Measurements from ENCODE around the gene HOMER3.

DNA sequence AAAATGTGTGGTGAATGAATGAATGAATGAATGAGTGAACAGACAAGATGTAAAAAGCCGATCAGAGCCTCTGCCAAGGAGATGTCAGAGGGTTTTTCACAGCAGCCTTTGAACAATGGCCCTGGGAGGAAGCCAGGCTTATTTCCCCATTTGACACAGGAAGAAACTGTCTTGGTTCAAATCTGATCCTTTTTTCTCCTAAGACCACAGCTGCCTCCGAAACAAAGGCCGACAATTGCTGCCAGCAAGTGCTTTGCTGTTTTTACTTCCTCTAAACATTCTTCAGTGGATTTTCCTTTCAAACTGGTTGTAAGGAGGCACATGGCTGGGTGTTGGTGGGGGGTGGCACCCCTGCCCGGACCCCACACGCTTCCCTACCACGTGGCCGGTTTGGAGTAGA is 44.2 kb upstream of the HOMER3 start:
- TF ChIP-seq, protein P1, sequence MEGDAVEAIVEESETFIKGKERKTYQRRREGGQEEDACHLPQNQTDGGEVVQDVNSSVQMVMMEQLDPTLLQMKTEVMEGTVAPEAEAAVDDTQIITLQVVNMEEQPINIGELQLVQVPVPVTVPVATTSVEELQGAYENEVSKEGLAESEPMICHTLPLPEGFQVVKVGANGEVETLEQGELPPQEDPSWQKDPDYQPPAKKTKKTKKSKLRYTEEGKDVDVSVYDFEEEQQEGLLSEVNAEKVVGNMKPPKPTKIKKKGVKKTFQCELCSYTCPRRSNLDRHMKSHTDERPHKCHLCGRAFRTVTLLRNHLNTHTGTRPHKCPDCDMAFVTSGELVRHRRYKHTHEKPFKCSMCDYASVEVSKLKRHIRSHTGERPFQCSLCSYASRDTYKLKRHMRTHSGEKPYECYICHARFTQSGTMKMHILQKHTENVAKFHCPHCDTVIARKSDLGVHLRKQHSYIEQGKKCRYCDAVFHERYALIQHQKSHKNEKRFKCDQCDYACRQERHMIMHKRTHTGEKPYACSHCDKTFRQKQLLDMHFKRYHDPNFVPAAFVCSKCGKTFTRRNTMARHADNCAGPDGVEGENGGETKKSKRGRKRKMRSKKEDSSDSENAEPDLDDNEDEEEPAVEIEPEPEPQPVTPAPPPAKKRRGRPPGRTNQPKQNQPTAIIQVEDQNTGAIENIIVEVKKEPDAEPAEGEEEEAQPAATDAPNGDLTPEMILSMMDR (conservative IDR thresholded peaks at IDR 0.05 in 1 of 2, IDR thresholded peaks at IDR 0.05 in 1 of 2; ENCODE audit: extremely low read depth in 1 of 2, insufficient read depth in 1 of 2, low read depth in 1 of 2, low read length in 2 of 2) = no peak
- TF ChIP-seq EZH2 (IDR thresholded peaks at IDR 0.05; ENCODE audit: borderline replicate concordance, low read length) = no peak

All from mammary epithelial cell (primary cell).